IPS DF 4.7 (cell line): ENCODE data around the gene HOMEZ.

ENCODE experiments used
- DNase-seq: peaks from one replicate; pipeline ENCODE4 v3.0.0-alpha.2; 2013; ENCODE audit warnings: low spot score; ENCODE audit errors: extremely low read depth

HOMEZ gene

GRCh38 chr14:23307687-23308644, 22.0 kb upstream of the HOMEZ start:
- DNase-seq, result no peak

- DNase-seq, result no peak
Measured at GRCh38 chr14:23307146-23307530, 21.2 kb upstream of the HOMEZ start.

- DNase-seq, result no peak
Measured at GRCh38 chr14:23306412-23307145, 20.6 kb upstream of the HOMEZ start, which contains the start of gene BCL2L2. TSS of gene BCL2L2 (plus strand) at chr14:23306833. CDS start at chr14:23307768, 935 bp downstream.

- no peak for DNase-seq
Measured at GRCh38 chr14:23302290-23303225, 16.6 kb upstream of the HOMEZ start, which contains the start of gene PPP1R3E. TSS of gene PPP1R3E (minus strand) at chr14:23302859. CDS start at chr14:23302576, 283 bp downstream.

- no peak for DNase-seq
Measured at GRCh38 chr14:23301969-23302289, 16.0 kb upstream of the HOMEZ start.

GRCh38 chr14:23301288-23301968, 15.5 kb upstream of the HOMEZ start:
- DNase-seq, result no peak

GRCh38 chr14:23300687-23301223, 14.8 kb upstream of the HOMEZ start:
- no peak for DNase-seq

GRCh38 chr14:23299986-23300686, 14.2 kb upstream of the HOMEZ start:
- DNase-seq, result no peak

GRCh38 chr14:23299211-23299957, 13.5 kb upstream of the HOMEZ start:
- DNase-seq, result no peak

GRCh38 chr14:23297611-23298277, 11.8 kb upstream of the HOMEZ start:
- no peak for DNase-seq

- no peak for DNase-seq
Measured at GRCh38 chr14:23297096-23297495, 11.2 kb upstream of the HOMEZ start.

- no peak for DNase-seq
Measured at GRCh38 chr14:23296012-23296777, 10.3 kb upstream of the HOMEZ start.

GRCh38 chr14:23294734-23295561, 9.0 kb upstream of the HOMEZ start:
- DNase-seq, result no peak

- no peak for DNase-seq
Measured at GRCh38 chr14:23286902-23287479, 1.1 kb upstream of the HOMEZ start.

- DNase-seq, result no peak
Measured at GRCh38 chr14:23285530-23286019, 357 bp downstream of the HOMEZ start.
